ENCODE measurements around the gene PGBD1.

- TF ChIP-seq GATA3 (IDR thresholded peaks at IDR 0.05; ENCODE audit: low read depth, low read length) (no peak), GATA2 (IDR thresholded peaks at IDR 0.05; ENCODE audit: low read depth, low read length) (no peak)
Observed at GRCh38 chr6:28347119-28347518, 65.7 kb downstream of the PGBD1 start.

Measured in SH-SY5Y (cell line).